Measurements from ENCODE around the gene GPSM3. TPM values are rescaled to one million over a fixed set of nuclear protein-coding genes. Genes with fewer than 3 reads are reported as not detected.

Gene GPSM3
- total and polyA plus RNA-seq, 2 experiments from 2014 or later, result 4.7 to 5.9 TPM

DNA sequence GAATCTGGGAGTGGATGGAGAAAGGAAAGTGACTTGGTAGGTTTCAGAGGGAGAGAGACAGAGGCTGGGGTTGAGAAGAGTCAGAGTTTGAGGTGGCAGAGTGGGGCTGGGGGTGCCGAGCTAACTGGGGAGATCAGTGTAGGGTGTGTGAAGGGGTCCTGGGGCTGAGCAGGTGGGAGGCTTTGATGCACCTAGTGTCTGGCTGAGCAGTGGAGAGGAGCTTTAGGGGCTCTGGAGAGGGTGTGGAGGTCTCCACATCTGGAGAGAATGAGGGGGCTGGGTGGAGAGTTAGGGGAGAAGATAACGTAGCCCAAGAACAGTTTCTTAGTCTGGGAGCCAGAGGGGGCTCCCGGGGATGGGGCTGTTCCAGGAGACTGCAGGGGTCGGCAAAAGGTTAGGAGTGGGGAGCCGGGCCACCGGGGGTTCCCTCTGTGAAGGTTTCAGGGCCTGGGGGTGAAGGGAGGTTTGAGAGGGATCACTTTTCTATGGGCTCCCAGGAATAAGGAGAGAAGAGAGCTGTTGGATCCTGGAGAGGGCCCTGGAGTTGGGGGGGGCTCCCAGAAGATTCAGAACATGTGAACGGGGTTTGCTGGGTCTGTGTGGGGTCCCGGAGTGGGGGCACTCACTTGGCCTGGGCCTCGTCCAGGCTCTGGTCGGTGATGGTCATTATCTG lies 3.2 kb downstream of the GPSM3 start:
- no peaks in the 10 kb centered on the region for H4K20me1 ChIP-seq (replicated peaks; ENCODE audit: insufficient read depth)
- Mint-ChIP-seq H3K4me3 (peak overlapping the region; percentile 89), H3K36me3 (ENCODE audit: low read depth) (peaks cover 37% of the 10 kb centered on the region), H3K27me3 (ENCODE audit: insufficient read depth, low read depth, poor library complexity) (peaks cover 27% of the 10 kb centered on the region), H3K27ac (peak overlapping the region; percentile 95), H3K4me1 (peaks cover 58% of the 10 kb centered on the region), H3K9me3 (no peaks in the 10 kb centered on the region; the same call in 2 of the 3 replicates)
- peaks cover 17% of the 10 kb centered on the region for H3F3A ChIP-seq (replicated peaks; ENCODE audit: low read depth)
- peak overlapping the region; percentile 66 for H3K4me3 ChIP-seq
- peaks cover 3% of the 10 kb centered on the region; the same call in 1 of the 2 replicates for H3K36me3 ChIP-seq (ENCODE audit: insufficient read depth)
- peak overlapping the region; percentile 19; the same call in 1 of the 2 replicates for H3K27ac ChIP-seq (ENCODE audit: low read depth)
- H2AFZ ChIP-seq, result no peak overlapping the region
- no peaks in the 10 kb centered on the region for H3K9me2 ChIP-seq (ENCODE audit: insufficient read depth)
- H3K4me2 ChIP-seq, result peak overlapping the region; percentile 89
- peaks cover 44% of the 10 kb centered on the region for H3K4me1 ChIP-seq (ENCODE audit: insufficient read depth)
- DNase-seq (ENCODE audit: low spot score) (peak; percentile 14), ATAC-seq (peak; percentile 2; the same call in 2 of the 3 replicates)
- TF ChIP-seq JUNB (IDR thresholded peaks at IDR 0.05; ENCODE audit: unreplicated experiment) (no peak), EZH2phosphoT487 (IDR thresholded peaks at IDR 0.05; ENCODE audit: unreplicated experiment) (no peak), POLR2AphosphoS5 (IDR thresholded peaks at IDR 0.05; ENCODE audit: low read depth) (no peak), ZNF114 (CRISPR knock-in tag; IDR thresholded peaks at IDR 0.05) (no peak), STAT1 (IDR thresholded peaks at IDR 0.05; ENCODE audit: unreplicated experiment) (no peak), CREB1 (CRISPR knock-in tag; IDR thresholded peaks at IDR 0.05; ENCODE audit: low read depth) (no peak), NANOG (IDR thresholded peaks at IDR 0.05; ENCODE audit: borderline replicate concordance) (no peak), ETS1 (IDR thresholded peaks at IDR 0.05) (no peak), EZH2 (IDR thresholded peaks at IDR 0.05; ENCODE audit: low read depth, unreplicated experiment) (no peak), ZNF331 (CRISPR knock-in tag; IDR thresholded peaks at IDR 0.05; ENCODE audit: low read depth) (no peak)
- TF ChIP-seq, protein P1, sequence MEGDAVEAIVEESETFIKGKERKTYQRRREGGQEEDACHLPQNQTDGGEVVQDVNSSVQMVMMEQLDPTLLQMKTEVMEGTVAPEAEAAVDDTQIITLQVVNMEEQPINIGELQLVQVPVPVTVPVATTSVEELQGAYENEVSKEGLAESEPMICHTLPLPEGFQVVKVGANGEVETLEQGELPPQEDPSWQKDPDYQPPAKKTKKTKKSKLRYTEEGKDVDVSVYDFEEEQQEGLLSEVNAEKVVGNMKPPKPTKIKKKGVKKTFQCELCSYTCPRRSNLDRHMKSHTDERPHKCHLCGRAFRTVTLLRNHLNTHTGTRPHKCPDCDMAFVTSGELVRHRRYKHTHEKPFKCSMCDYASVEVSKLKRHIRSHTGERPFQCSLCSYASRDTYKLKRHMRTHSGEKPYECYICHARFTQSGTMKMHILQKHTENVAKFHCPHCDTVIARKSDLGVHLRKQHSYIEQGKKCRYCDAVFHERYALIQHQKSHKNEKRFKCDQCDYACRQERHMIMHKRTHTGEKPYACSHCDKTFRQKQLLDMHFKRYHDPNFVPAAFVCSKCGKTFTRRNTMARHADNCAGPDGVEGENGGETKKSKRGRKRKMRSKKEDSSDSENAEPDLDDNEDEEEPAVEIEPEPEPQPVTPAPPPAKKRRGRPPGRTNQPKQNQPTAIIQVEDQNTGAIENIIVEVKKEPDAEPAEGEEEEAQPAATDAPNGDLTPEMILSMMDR (conservative IDR thresholded peaks at IDR 0.05; ENCODE audit: low read depth in 2 of 2), result no peak
- TF ChIP-seq, protein P2, sequence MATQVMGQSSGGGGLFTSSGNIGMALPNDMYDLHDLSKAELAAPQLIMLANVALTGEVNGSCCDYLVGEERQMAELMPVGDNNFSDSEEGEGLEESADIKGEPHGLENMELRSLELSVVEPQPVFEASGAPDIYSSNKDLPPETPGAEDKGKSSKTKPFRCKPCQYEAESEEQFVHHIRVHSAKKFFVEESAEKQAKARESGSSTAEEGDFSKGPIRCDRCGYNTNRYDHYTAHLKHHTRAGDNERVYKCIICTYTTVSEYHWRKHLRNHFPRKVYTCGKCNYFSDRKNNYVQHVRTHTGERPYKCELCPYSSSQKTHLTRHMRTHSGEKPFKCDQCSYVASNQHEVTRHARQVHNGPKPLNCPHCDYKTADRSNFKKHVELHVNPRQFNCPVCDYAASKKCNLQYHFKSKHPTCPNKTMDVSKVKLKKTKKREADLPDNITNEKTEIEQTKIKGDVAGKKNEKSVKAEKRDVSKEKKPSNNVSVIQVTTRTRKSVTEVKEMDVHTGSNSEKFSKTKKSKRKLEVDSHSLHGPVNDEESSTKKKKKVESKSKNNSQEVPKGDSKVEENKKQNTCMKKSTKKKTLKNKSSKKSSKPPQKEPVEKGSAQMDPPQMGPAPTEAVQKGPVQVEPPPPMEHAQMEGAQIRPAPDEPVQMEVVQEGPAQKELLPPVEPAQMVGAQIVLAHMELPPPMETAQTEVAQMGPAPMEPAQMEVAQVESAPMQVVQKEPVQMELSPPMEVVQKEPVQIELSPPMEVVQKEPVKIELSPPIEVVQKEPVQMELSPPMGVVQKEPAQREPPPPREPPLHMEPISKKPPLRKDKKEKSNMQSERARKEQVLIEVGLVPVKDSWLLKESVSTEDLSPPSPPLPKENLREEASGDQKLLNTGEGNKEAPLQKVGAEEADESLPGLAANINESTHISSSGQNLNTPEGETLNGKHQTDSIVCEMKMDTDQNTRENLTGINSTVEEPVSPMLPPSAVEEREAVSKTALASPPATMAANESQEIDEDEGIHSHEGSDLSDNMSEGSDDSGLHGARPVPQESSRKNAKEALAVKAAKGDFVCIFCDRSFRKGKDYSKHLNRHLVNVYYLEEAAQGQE (IDR thresholded peaks at IDR 0.05; ENCODE audit: unreplicated experiment), result no peak
- TF ChIP-seq, protein P3, sequence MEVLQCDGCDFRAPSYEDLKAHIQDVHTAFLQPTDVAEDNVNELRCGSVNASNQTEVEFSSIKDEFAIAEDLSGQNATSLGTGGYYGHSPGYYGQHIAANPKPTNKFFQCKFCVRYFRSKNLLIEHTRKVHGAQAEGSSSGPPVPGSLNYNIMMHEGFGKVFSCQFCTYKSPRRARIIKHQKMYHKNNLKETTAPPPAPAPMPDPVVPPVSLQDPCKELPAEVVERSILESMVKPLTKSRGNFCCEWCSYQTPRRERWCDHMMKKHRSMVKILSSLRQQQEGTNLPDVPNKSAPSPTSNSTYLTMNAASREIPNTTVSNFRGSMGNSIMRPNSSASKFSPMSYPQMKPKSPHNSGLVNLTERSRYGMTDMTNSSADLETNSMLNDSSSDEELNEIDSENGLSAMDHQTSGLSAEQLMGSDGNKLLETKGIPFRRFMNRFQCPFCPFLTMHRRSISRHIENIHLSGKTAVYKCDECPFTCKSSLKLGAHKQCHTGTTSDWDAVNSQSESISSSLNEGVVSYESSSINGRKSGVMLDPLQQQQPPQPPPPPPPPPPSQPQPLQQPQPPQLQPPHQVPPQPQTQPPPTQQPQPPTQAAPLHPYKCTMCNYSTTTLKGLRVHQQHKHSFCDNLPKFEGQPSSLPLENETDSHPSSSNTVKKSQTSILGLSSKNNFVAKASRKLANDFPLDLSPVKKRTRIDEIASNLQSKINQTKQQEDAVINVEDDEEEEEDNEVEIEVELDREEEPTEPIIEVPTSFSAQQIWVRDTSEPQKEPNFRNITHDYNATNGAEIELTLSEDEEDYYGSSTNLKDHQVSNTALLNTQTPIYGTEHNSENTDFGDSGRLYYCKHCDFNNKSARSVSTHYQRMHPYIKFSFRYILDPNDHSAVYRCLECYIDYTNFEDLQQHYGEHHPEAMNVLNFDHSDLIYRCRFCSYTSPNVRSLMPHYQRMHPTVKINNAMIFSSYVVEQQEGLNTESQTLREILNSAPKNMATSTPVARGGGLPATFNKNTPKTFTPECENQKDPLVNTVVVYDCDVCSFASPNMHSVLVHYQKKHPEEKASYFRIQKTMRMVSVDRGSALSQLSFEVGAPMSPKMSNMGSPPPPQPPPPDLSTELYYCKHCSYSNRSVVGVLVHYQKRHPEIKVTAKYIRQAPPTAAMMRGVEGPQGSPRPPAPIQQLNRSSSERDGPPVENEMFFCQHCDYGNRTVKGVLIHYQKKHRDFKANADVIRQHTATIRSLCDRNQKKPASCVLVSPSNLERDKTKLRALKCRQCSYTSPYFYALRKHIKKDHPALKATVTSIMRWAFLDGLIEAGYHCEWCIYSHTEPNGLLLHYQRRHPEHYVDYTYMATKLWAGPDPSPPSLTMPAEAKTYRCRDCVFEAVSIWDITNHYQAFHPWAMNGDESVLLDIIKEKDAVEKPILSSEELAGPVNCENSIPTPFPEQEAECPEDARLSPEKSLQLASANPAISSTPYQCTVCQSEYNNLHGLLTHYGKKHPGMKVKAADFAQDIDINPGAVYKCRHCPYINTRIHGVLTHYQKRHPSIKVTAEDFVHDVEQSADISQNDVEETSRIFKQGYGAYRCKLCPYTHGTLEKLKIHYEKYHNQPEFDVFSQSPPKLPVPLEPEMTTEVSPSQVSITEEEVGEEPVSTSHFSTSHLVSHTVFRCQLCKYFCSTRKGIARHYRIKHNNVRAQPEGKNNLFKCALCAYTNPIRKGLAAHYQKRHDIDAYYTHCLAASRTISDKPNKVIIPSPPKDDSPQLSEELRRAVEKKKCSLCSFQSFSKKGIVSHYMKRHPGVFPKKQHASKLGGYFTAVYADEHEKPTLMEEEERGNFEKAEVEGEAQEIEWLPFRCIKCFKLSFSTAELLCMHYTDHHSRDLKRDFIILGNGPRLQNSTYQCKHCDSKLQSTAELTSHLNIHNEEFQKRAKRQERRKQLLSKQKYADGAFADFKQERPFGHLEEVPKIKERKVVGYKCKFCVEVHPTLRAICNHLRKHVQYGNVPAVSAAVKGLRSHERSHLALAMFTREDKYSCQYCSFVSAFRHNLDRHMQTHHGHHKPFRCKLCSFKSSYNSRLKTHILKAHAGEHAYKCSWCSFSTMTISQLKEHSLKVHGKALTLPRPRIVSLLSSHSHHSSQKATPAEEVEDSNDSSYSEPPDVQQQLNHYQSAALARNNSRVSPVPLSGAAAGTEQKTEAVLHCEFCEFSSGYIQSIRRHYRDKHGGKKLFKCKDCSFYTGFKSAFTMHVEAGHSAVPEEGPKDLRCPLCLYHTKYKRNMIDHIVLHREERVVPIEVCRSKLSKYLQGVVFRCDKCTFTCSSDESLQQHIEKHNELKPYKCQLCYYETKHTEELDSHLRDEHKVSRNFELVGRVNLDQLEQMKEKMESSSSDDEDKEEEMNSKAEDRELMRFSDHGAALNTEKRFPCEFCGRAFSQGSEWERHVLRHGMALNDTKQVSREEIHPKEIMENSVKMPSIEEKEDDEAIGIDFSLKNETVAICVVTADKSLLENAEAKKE (CRISPR knock-in tag; IDR thresholded peaks at IDR 0.05), result no peak
- peaks cover 12% of the 10 kb centered on the region for H3K79me2 ChIP-seq (replicated peaks; ENCODE audit: insufficient read depth)
- H3K27me3 ChIP-seq (ENCODE audit: insufficient read depth), result no peaks in the 10 kb centered on the region
